Measurements from ENCODE around the gene LHX4.

The LHX4 gene

DNA sequence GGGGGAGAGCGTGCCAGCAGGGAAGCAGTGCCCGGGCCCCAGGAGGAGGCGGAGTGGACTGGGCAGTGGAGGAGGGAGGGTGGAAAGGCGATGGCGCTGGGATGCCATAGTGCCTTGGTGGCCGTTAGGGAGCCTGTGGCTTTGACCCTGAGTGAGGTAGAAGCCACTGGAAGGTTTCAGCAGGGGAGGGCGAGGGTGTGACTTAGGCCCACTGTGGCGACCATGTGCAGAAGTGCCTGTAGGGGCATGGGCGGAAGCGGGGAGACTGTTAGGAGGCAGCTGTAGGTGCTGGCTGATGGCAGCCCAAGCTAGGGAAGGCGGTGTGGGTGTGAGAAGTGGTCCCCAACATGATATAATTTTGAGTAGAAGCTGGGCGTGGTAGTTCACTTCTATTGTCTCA is 28.2 kb downstream of the LHX4 start:
- TF ChIP-seq EGR1 (IDR thresholded peaks at IDR 0.05) (no peak), CREB1 (IDR thresholded peaks at IDR 0.05; ENCODE audit: low read depth) (no peak), TAF1 (IDR thresholded peaks at IDR 0.05; ENCODE audit: low read depth) (no peak), ZBTB7A (IDR thresholded peaks at IDR 0.05; ENCODE audit: low read depth) (no peak), MAX (IDR thresholded peaks at IDR 0.05) (no peak)

- TF ChIP-seq NFIC (IDR thresholded peaks at IDR 0.05) (no peak), CEBPB (IDR thresholded peaks at IDR 0.05) (no peak), EP300 (IDR thresholded peaks at IDR 0.05; ENCODE audit: borderline replicate concordance) (no peak)
Measured at GRCh38 chr1:180258935-180259334, 28.9 kb downstream of the LHX4 start.

GRCh38 chr1:180259431-180260338 is 29.6 kb downstream of the LHX4 start:
- TF ChIP-seq RAD21 (IDR thresholded peaks at IDR 0.05; ENCODE audit: low read depth) (no peak), YY1 (IDR thresholded peaks at IDR 0.05; ENCODE audit: low read depth) (no peak), EP300 (IDR thresholded peaks at IDR 0.05; ENCODE audit: borderline replicate concordance) (no peak), TEAD4 (IDR thresholded peaks at IDR 0.05) (no peak), EGR1 (IDR thresholded peaks at IDR 0.05) (no peak), FOXM1 (IDR thresholded peaks at IDR 0.05; ENCODE audit: borderline replicate concordance, low read depth) (no peak), TCF12 (IDR thresholded peaks at IDR 0.05; ENCODE audit: low read depth) (no peak), CEBPB (IDR thresholded peaks at IDR 0.05) (no peak), MAX (IDR thresholded peaks at IDR 0.05) (no peak)

GRCh38 chr1:180260541-180260940 is 30.5 kb downstream of the LHX4 start:
- TF ChIP-seq TCF12 (IDR thresholded peaks at IDR 0.05; ENCODE audit: low read depth) (no peak), NFIC (IDR thresholded peaks at IDR 0.05) (no peak), TEAD4 (IDR thresholded peaks at IDR 0.05) (no peak), EP300 (IDR thresholded peaks at IDR 0.05; ENCODE audit: borderline replicate concordance) (no peak), FOXM1 (IDR thresholded peaks at IDR 0.05; ENCODE audit: borderline replicate concordance, low read depth) (no peak), CEBPB (IDR thresholded peaks at IDR 0.05) (no peak), YY1 (IDR thresholded peaks at IDR 0.05; ENCODE audit: low read depth) (no peak), CREB1 (IDR thresholded peaks at IDR 0.05; ENCODE audit: low read depth) (no peak), USF1 (IDR thresholded peaks at IDR 0.05) (no peak), TAF1 (IDR thresholded peaks at IDR 0.05; ENCODE audit: low read depth) (no peak), RAD21 (IDR thresholded peaks at IDR 0.05; ENCODE audit: low read depth) (no peak), MAX (IDR thresholded peaks at IDR 0.05) (no peak), EGR1 (IDR thresholded peaks at IDR 0.05) (no peak)
- TF ChIP-seq, protein P1, sequence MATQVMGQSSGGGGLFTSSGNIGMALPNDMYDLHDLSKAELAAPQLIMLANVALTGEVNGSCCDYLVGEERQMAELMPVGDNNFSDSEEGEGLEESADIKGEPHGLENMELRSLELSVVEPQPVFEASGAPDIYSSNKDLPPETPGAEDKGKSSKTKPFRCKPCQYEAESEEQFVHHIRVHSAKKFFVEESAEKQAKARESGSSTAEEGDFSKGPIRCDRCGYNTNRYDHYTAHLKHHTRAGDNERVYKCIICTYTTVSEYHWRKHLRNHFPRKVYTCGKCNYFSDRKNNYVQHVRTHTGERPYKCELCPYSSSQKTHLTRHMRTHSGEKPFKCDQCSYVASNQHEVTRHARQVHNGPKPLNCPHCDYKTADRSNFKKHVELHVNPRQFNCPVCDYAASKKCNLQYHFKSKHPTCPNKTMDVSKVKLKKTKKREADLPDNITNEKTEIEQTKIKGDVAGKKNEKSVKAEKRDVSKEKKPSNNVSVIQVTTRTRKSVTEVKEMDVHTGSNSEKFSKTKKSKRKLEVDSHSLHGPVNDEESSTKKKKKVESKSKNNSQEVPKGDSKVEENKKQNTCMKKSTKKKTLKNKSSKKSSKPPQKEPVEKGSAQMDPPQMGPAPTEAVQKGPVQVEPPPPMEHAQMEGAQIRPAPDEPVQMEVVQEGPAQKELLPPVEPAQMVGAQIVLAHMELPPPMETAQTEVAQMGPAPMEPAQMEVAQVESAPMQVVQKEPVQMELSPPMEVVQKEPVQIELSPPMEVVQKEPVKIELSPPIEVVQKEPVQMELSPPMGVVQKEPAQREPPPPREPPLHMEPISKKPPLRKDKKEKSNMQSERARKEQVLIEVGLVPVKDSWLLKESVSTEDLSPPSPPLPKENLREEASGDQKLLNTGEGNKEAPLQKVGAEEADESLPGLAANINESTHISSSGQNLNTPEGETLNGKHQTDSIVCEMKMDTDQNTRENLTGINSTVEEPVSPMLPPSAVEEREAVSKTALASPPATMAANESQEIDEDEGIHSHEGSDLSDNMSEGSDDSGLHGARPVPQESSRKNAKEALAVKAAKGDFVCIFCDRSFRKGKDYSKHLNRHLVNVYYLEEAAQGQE (IDR thresholded peaks at IDR 0.05; ENCODE audit: low read depth) = no peak

DNA sequence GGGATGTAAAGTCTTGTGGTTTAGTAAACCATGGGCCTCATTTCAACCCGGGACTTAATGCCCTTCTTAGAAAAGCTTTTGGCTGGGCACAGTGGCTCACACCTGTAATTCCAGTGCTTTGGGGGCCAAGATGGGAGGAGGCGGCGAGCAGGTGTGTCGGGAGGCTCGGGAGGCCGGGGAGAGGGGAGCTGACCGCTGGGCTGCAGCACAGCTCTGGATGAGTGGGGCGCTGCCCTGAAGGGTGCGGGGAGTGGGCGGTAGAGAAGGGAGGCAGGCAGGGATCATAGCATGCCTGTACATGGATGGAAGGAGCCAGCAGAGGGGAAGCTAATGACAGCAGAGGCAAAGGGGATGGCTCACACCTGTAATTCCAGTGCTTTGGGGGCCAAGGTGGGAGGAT is 31.0 kb downstream of the LHX4 start:
- TF ChIP-seq CEBPB (IDR thresholded peaks at IDR 0.05) (no peak), FOXM1 (IDR thresholded peaks at IDR 0.05; ENCODE audit: borderline replicate concordance, low read depth) (no peak), YY1 (IDR thresholded peaks at IDR 0.05; ENCODE audit: low read depth) (no peak), TCF12 (IDR thresholded peaks at IDR 0.05; ENCODE audit: low read depth) (no peak), USF1 (IDR thresholded peaks at IDR 0.05) (no peak), MAX (IDR thresholded peaks at IDR 0.05) (no peak), TAF1 (IDR thresholded peaks at IDR 0.05; ENCODE audit: low read depth) (no peak)

DNA sequence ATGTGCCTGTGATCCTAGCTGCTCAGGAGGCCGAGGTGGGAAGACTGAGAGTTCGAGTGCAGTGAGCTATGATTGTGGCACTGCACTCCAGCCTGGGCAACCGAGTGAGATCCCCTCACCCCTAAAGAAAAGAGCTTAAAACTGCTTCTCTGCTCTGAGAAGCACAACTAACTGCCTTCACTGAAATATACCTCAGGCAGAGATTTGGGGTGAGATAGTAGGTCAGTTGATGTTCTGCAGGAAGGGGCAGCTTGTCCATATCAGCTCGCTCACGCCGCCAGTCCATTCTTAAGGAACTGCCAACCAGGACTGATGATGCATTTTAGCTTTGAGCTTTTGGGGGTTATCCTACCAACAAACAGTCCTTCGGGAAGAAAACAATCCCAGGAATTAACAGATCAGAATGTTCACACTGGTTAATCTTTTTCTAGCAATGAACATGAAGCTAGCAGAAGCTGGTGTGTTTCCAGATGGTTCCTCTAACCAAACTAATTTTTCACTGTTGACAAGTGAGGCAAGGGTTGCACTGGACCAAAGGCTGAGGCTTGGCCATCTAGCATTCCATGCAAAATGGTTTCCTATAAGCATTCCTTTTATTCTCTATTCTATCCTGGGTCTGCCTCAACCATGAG is 31.6 kb downstream of the LHX4 start:
- TF ChIP-seq EGR1 (IDR thresholded peaks at IDR 0.05) = no peak
- no peak for TF ChIP-seq YY1 (IDR thresholded peaks at IDR 0.05; ENCODE audit: low read depth)
- no peak for TF ChIP-seq TCF12 (IDR thresholded peaks at IDR 0.05; ENCODE audit: low read depth)
- TF ChIP-seq CEBPB (IDR thresholded peaks at IDR 0.05) = no peak
- TF ChIP-seq CREB1 (IDR thresholded peaks at IDR 0.05; ENCODE audit: low read depth) = no peak
- no peak for TF ChIP-seq USF1 (IDR thresholded peaks at IDR 0.05)
- TF ChIP-seq TAF1 (IDR thresholded peaks at IDR 0.05; ENCODE audit: low read depth) = no peak
- no peak for TF ChIP-seq FOXM1 (IDR thresholded peaks at IDR 0.05; ENCODE audit: borderline replicate concordance, low read depth)
- no peak for TF ChIP-seq NFIC (IDR thresholded peaks at IDR 0.05)
- no peak for TF ChIP-seq EP300 (IDR thresholded peaks at IDR 0.05; ENCODE audit: borderline replicate concordance)
- no peak for TF ChIP-seq MAX (IDR thresholded peaks at IDR 0.05)
- TF ChIP-seq ZBTB7A (IDR thresholded peaks at IDR 0.05; ENCODE audit: low read depth) = no peak
- TF ChIP-seq, protein P1 (IDR thresholded peaks at IDR 0.05; ENCODE audit: low read depth) = no peak
- TF ChIP-seq RAD21 (IDR thresholded peaks at IDR 0.05; ENCODE audit: low read depth) = no peak
- no peak for TF ChIP-seq TEAD4 (IDR thresholded peaks at IDR 0.05)

Measured in Ishikawa (cell line).